HCT116 (cell line): Measurements from ENCODE around the gene PCDH9.

Source experiments
- POLR2A ChIP-seq: IDR thresholded peaks from 2 replicates; pipeline ENCODE4 v1.7.0; 2011; ENCODE audit warnings: borderline replicate concordance; ENCODE audit not compliant: insufficient read depth, insufficient read length; ENCODE audit errors: extremely low read depth
- POLR2AphosphoS5 ChIP-seq: IDR thresholded peaks from 2 replicates; pipeline ENCODE4 v1.6.1; 2011; ENCODE audit warnings: mild to moderate bottlenecking, low read depth, low read length, moderate library complexity
- RAD21 ChIP-seq: IDR thresholded peaks from 2 replicates; pipeline ENCODE4 v1.6.1; 2012; ENCODE audit warnings: low read depth, mild to moderate bottlenecking
- SP1 ChIP-seq: IDR thresholded peaks from 2 replicates; pipeline ENCODE4 v1.6.1; 2012; ENCODE audit warnings: low read depth
- TF ChIP-seq, protein P1 (sequence below), 3 experiments: fragments of 200-600 bp in 1 of 3; sonication (generic) in 1 of 3; IDR thresholded peaks in 2 of 3; conservative IDR thresholded peaks in 1 of 3; 2 replicates each; pipeline ENCODE4 v1.5.1; 2012 to 2017; ENCODE audit warnings: low read depth in 2 of 3, low read length in 2 of 3, antibody characterized with exemption in 1 of 3, borderline replicate concordance in 1 of 3, control low read depth in 1 of 3, mild to moderate bottlenecking in 1 of 3, mixed read lengths in 1 of 3, mixed run types in 1 of 3, moderate library complexity in 1 of 3; ENCODE audit not compliant: insufficient read depth in 1 of 3

DNA sequence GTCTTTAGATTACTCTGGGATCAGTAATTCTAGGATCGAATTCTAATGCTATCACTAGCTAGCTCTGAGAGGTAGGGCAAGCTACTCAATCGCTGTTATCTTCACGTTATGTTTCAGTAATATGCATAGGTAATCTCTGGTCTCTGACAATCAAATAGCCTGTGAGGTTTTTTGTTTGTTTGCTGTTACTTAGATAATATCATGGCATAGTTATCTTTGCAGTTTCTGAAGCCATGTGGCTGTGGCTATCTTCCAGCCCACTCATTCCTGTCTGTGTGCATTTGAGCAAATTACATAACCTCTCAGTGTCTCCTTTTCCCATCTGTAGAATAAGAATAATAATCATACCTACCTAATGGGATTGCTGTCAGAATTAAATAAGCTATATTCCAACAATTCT is 330.2 kb downstream of the PCDH9 start:
- TF ChIP-seq, protein P1, sequence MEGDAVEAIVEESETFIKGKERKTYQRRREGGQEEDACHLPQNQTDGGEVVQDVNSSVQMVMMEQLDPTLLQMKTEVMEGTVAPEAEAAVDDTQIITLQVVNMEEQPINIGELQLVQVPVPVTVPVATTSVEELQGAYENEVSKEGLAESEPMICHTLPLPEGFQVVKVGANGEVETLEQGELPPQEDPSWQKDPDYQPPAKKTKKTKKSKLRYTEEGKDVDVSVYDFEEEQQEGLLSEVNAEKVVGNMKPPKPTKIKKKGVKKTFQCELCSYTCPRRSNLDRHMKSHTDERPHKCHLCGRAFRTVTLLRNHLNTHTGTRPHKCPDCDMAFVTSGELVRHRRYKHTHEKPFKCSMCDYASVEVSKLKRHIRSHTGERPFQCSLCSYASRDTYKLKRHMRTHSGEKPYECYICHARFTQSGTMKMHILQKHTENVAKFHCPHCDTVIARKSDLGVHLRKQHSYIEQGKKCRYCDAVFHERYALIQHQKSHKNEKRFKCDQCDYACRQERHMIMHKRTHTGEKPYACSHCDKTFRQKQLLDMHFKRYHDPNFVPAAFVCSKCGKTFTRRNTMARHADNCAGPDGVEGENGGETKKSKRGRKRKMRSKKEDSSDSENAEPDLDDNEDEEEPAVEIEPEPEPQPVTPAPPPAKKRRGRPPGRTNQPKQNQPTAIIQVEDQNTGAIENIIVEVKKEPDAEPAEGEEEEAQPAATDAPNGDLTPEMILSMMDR (IDR thresholded peaks at IDR 0.05 in 2 of 3, conservative IDR thresholded peaks at IDR 0.05 in 1 of 3; ENCODE audit: borderline replicate concordance in 1 of 3, insufficient read depth in 1 of 3, low read depth in 2 of 3, low read length in 2 of 3): no peak
- no peak for TF ChIP-seq POLR2A
- no peak for TF ChIP-seq RAD21
- no peak for TF ChIP-seq POLR2AphosphoS5
- no peak for TF ChIP-seq SP1
